Smooth muscle cell (in vitro differentiated cells): ENCODE measurements around the gene FABP1. TPM values are rescaled to one million over a fixed set of nuclear protein-coding genes. Genes with fewer than 3 reads are reported as not detected.

Source experiments
- DNase-seq: peaks from one replicate; lab custom pipeline; 2025; ENCODE audit not compliant: unreplicated experiment; lab: John Stamatoyannopoulos, UW
- H2AFZ ChIP-seq: fragments of 200-600 bp; sonication (generic); 2 replicates; pipeline ENCODE4 v1.6.0; 2016; ENCODE audit warnings: antibody characterized with exemption, low read depth, mild to moderate bottlenecking
- H3F3A ChIP-seq: fragments of 200-600 bp; sonication (generic); 2 replicates; pipeline ENCODE4 v1.6.0; 2017; ENCODE audit warnings: antibody characterized with exemption, low read depth
- H3K27ac ChIP-seq: fragments of 200-600 bp; sonication (generic); 2 replicates; pipeline ENCODE4 v1.5.1; 2016; ENCODE audit warnings: low read depth, mild to moderate bottlenecking
- H3K27me3 ChIP-seq: fragments of 200-600 bp; sonication (generic); 2 replicates; pipeline ENCODE4 v1.6.1; 2016; ENCODE audit warnings: low read depth, mild to moderate bottlenecking
- H3K36me3 ChIP-seq: fragments of 200-600 bp; sonication (generic); 2 replicates; pipeline ENCODE4 v1.5.1; 2016; ENCODE audit warnings: low read depth
- H3K4me1 ChIP-seq: fragments of 200-600 bp; sonication (generic); 2 replicates; pipeline ENCODE4 v1.5.1; 2016; ENCODE audit warnings: low read depth
- H3K4me2 ChIP-seq: fragments of 200-600 bp; sonication (generic); 2 replicates; pipeline ENCODE4 v1.6.0; 2016; ENCODE audit warnings: mild to moderate bottlenecking
- H3K4me3 ChIP-seq: fragments of 200-600 bp; sonication (generic); 2 replicates; pipeline ENCODE4 v1.5.1; 2016; ENCODE audit warnings: mild to moderate bottlenecking
- H3K79me2 ChIP-seq: fragments of 200-600 bp; sonication (generic); 2 replicates; pipeline ENCODE4 v1.6.0; 2016; ENCODE audit warnings: low read depth, mild to moderate bottlenecking
- H3K9ac ChIP-seq: fragments of 200-600 bp; sonication (generic); 2 replicates; pipeline ENCODE4 v1.6.0; 2016; ENCODE audit warnings: low read depth
- H3K9me3 ChIP-seq: fragments of 200-600 bp; sonication (generic); replicated peaks from 2 replicates; pipeline ENCODE4 v1.5.1; 2016; ENCODE audit warnings: low read depth
- H4K20me1 ChIP-seq: fragments of 200-600 bp; sonication (generic); 2 replicates; pipeline ENCODE4 v1.6.0; 2016; ENCODE audit warnings: low read depth
- CTCF ChIP-seq: fragments of 200-600 bp; sonication (generic); IDR thresholded peaks from 2 replicates; pipeline ENCODE4 v1.5.1; 2017; ENCODE audit warnings: borderline replicate concordance, mild to moderate bottlenecking, antibody characterized with exemption; ENCODE audit not compliant: insufficient read depth, poor library complexity, severe bottlenecking
- WGBS: methylation state at CpG from one replicate; pipeline ENCODE4 v1.1.7; 2016; ENCODE audit warnings: low lambda C conversion rate; 5-methylcytosine and 5-hydroxymethylcytosine counted together
- polyA plus RNA-seq: library from polyadenylated mRNA; unstranded; fragments of >200 nt; fragmentation: Nextera tagmentation; extraction: Ambion mirVana; gene quantifications from 2 replicates; pipeline ENCODE4 v1.2.1, GENCODE V29; 2016
- total RNA-seq: library from RNA; depleted of rRNA; stranded (reverse); fragments of >200 nt; gene quantifications from 2 replicates; pipeline ENCODE4 v1.2.3, GENCODE V29; 2014

FABP1 gene
- total and polyA plus RNA-seq, 2 experiments from 2014 or later, result 0.42 TPM; not detected in 1

GRCh38 chr2:88141952-88142351, 14.1 kb upstream of the FABP1 start:
- WGBS, result 88% methylated on average over 2 of the region's 2 CpGs
- Histone ChIP-seq H3K79me2 (no peaks in the 10 kb centered on the region), H3K4me3 (no peak overlapping the region), H3K4me2 (no peak overlapping the region), H3K4me1 (no peaks in the 10 kb centered on the region), H3K9me3 (no peaks in the 10 kb centered on the region), H3F3A (no peaks in the 10 kb centered on the region), H4K20me1 (no peaks in the 10 kb centered on the region), H3K27ac (no peak overlapping the region), H3K27me3 (peaks cover 11% of the 10 kb centered on the region), H2AFZ (no peak overlapping the region), H3K9ac (no peak overlapping the region), H3K36me3 (no peaks in the 10 kb centered on the region)
- no peak for DNase-seq
- no peak for TF ChIP-seq CTCF

- H3K9me3 ChIP-seq, result no peaks in the 10 kb centered on the region
- no peak overlapping the region for H3K4me3 ChIP-seq
- H4K20me1 ChIP-seq, result no peaks in the 10 kb centered on the region
- H2AFZ ChIP-seq, result no peak overlapping the region
- H3K27ac ChIP-seq, result no peak overlapping the region
- no peak overlapping the region for H3K4me2 ChIP-seq
- no peak overlapping the region for H3K9ac ChIP-seq
- no peaks in the 10 kb centered on the region for H3K4me1 ChIP-seq
- H3K27me3 ChIP-seq, result peaks cover 29% of the 10 kb centered on the region
- H3K36me3 ChIP-seq, result no peaks in the 10 kb centered on the region
- 84% methylated on average over 6 of the region's 6 CpGs for WGBS
- DNase-seq, result no peak
- no peaks in the 10 kb centered on the region for H3F3A ChIP-seq
- H3K79me2 ChIP-seq, result no peaks in the 10 kb centered on the region
- TF ChIP-seq CTCF, result no peak
These were observed 11.9 kb upstream of the FABP1 start for GRCh38 chr2:88139804-88140203.

GRCh38 chr2:88139203-88139702, 11.4 kb upstream of the FABP1 start:
- Histone ChIP-seq H4K20me1 (no peaks in the 10 kb centered on the region), H3K36me3 (no peaks in the 10 kb centered on the region), H3K9me3 (no peaks in the 10 kb centered on the region), H3K79me2 (no peaks in the 10 kb centered on the region), H2AFZ (no peak overlapping the region), H3K4me2 (no peak overlapping the region), H3F3A (no peaks in the 10 kb centered on the region), H3K27ac (no peak overlapping the region), H3K4me3 (no peak overlapping the region), H3K9ac (no peak overlapping the region), H3K4me1 (no peaks in the 10 kb centered on the region), H3K27me3 (peaks cover 29% of the 10 kb centered on the region)
- 91% methylated on average over 2 of the region's 2 CpGs for WGBS
- no peak for DNase-seq
- no peak for TF ChIP-seq CTCF

GRCh38 chr2:88137833-88138232, 10.0 kb upstream of the FABP1 start:
- DNase-seq, result no peak
- H3K4me2 ChIP-seq, result no peak overlapping the region
- 89% methylated on average over 4 of the region's 4 CpGs for WGBS

More at GRCh38 chr2:88137833-88138232, 10.0 kb upstream of the FABP1 start:
- no peak for TF ChIP-seq CTCF
- H3K9me3 ChIP-seq, result no peaks in the 10 kb centered on the region
- no peak overlapping the region for H3K9ac ChIP-seq
- H3F3A ChIP-seq, result no peaks in the 10 kb centered on the region
- no peaks in the 10 kb centered on the region for H3K4me1 ChIP-seq
- H3K36me3 ChIP-seq, result no peaks in the 10 kb centered on the region
- H4K20me1 ChIP-seq, result no peaks in the 10 kb centered on the region
- no peak overlapping the region for H2AFZ ChIP-seq
- peaks cover 29% of the 10 kb centered on the region for H3K27me3 ChIP-seq
- no peaks in the 10 kb centered on the region for H3K79me2 ChIP-seq
- H3K4me3 ChIP-seq, result no peak overlapping the region
- no peak overlapping the region for H3K27ac ChIP-seq
